Suppressor macrophage treated with lipopolysaccharide for 4 hours (primary cell): ENCODE data around the gene SPAG9.

Source experiments
- DNase-seq: peaks from one replicate; pipeline ENCODE4 v3.0.0-alpha.2; 2020

Gene SPAG9

GRCh38 chr17:51135956-51136355 is 15.3 kb upstream of the SPAG9 start:
- DNase-seq = no peak

GRCh38 chr17:51133365-51133764 is 12.7 kb upstream of the SPAG9 start:
- DNase-seq = no peak

DNA sequence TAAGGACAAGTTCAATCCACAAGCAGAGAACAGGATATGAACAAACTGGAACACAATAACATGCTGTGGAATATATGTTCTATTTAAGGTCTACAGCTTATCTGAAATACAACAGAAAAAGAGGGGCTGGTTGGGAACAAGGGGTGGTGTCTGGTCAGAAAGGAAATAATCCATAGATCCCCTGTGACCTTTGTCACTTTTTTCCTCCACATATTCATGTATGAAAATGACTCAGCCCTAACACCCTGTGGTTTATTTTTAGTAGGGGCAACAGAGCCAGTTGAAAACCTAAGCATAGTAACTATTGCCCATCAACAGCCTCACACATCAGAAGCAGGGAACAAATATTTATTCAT is 12.3 kb upstream of the SPAG9 start:
- DNase-seq = peak; percentile 38

DNA sequence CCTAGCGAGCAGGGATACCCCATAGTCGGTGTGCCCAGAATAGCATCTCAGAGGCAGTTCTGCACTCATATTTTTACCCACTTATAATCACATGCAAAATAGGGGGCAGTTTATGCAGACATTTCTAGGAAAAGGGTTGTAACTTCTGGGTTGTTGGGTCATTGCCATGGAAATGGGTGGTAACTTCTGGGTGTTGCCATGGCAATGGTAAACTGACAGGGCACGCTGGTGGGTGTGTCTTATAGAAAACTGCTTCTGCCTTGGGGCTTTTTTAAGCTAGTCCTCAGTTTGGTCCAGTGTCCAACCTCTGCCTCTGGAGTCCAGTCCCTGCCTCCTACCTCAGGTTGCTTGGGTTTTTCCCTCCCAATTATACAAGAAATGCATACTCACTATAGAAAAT is 7.4 kb upstream of the SPAG9 start:
- peak; percentile 84 for DNase-seq

DNA sequence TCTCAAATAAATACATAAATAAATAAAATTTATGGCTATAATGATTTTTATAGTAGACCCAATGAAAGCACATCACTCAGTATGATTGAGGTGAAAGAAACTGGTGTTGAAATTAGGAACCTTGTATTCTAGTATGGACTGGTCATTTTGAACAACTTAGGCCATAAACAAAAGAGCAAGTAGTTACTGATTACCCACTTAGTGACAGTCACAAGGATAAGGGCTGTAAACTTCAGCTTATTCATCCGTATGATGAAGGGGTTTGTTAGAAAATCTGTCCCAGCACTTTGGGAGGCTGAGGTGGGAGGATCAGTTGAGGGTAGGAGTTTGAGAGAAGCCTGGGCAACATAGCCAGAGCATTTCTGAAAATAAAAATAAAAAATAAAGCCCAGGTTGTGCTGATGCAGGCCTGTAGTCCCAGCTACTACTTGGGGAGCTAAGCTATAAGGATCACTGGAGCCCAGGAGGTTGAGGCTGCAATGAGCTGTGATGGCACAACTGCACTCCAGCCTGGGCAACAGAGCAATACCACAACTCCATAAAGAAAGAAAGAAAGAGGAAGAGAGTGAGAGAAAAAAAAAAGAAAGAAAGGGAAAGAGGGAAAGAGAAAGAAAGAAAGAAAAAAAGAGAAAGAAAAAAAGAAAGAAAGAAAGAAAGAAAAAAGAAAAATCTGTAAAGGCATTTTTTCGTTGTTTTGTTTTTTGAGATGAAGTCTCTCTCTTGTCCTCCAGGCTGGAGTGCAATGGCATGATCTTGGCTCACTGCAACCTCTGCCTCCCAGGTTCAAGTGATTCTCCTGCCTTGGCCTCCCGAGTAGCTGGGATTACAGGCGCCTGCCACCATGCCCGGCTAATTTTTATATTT is 4.2 kb upstream of the SPAG9 start:
- DNase-seq = no peak

GRCh38 chr17:51122473-51123115 is 1.9 kb upstream of the SPAG9 start:
- peak; percentile 18 for DNase-seq

DNA sequence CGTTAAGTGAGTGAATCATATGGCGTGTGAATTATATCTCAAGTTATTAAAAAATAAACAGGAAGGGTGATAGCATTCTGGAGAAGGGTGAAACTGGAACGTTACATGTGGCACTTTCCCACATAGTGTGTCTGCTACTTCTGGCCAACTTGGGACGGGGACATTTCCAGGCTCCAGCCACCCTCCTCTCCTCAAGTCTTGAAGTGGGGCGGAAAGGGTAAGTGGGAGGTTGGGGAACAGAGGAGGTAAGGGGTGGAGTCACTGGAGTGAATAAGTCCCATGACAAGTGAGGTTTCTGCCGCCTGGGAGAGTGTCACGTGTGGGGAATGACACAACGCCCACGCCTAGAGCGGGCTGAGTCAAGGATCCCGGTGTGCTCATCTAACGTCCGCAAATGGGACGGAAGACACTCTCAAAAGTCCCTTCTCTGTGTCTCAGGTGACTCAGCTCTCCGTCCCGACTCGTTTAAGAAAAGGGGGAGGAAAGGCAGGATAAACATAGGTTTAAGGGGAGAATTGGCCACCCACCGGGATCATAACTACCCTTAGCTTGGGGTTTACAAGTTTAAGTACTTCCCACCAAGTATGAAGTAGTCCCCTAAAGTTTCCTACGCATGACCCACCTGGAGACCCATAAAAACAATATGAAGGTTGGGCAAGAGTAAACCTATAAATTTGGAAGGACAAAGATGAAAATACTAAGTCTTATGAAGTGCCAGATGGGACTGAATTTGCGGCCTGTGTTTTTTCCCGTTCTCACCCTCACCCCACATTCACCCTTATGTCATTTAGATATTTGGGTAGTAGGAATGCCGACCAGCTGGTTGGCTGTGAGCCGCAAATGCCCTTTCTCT is 1.2 kb upstream of the SPAG9 start:
- DNase-seq = peak; percentile 100

DNA sequence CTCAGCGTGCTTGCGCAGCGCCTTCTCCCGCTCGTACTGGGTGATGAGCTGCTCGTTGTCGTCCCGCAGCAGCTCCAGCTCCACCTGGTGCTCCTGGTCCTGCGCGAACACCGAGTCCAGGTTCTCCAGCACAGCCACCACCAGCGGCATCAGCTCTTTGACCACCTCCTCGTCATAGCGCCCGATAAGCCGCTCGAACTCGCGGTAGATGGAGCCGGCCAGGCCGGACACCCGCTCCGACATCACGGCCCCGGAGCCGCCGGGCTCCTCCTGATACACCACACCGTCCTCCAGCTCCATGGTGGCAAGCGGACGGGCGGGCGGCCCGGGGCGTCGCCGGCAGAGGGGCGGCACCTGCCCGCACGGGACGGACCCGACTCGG is 320 bp downstream of the SPAG9 start:
- no peak for DNase-seq

- DNase-seq = peak; percentile 57
These were observed 982 bp downstream of the SPAG9 start for GRCh38 chr17:51119415-51120356.

- DNase-seq = peak; percentile 10
These were observed 2.1 kb downstream of the SPAG9 start for GRCh38 chr17:51118330-51119195.

DNA sequence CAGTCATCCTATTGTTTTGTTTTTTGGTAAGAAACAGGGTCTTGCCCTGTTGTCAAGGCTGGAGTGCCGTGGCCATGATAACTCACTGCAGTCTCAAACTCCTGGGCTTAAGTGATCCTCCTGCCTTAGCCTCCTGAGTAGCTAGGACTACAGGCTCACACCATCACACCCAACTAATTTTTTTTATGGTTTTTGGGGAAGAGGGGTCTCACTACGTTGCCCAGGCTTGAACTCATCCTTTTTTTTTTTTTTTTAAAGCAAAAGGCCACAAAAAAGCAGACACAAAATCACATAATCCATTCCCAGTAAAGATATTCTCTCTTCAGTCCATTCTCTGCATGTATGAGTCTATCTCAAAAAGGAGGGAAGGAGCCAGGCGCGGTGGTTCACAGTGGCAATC is 5.5 kb downstream of the SPAG9 start:
- DNase-seq = no peak

DNA sequence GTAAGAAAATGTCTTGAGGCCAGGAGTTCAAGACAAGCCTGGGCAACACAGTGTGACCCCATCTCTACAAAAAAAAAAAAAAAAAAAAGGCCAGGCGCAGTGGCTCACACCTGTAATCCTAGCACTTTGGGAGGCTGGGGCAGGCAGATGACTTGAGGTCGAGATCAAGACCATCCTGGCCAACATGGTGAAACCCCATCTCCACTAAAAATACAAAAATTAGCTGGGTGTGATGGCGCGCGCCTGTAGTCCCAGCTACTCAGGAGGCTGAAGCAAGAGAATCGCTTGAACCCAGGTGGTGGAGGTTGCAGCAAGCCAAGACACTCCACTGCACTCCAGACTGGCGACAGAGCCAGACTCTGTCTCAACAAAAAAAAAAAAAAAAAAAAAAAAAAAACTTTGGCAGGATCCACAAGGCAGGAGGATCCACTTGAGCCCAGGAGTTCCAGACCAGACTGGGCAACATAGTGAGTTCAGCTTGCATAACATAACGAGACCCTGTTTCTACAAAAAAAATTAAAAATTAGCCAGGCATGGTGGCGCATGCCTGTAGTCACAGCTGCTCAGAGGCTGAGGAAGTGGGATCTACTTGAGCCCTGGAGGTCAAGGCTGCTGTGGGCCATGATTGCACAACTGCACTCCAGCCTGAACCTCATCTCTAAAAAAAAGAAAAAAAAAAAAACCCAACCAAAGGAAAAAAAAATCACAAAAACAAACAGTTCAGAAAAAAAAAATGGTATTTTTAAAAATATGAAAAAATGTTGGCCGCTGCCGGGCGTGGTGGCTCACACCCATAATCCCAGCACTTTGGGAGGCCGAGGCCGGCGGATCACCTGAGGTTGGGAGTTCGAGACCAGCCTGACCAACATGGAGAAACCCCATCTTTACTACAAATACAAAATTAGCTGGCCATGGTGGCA is 8.1 kb downstream of the SPAG9 start:
- DNase-seq = peak; percentile 74

DNA sequence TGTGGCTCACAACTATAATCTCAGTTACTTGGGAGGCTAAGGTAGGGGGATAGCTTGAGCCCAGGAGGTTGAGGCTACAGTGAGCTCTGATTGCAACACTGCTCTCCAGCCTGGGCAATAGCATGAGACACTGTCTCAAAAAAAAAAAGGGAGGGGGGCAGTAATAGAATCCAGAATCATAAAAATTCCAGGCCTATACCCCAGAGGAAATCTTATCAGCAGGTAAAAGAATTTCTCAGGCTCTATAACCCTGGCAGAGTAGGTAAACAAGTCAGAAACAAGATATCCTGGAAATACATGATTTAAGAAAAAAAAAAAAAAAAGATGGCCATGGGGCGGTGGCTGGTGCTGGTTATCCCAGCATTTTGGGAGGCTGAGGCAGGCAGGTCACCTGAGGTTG is 12.9 kb downstream of the SPAG9 start:
- no peak for DNase-seq

- DNase-seq = no peak
These were observed 17.2 kb downstream of the SPAG9 start for GRCh38 chr17:51103451-51103850.

GRCh38 chr17:51103050-51103449 is 17.6 kb downstream of the SPAG9 start:
- no peak for DNase-seq

GRCh38 chr17:51097708-51098446 is 22.8 kb downstream of the SPAG9 start:
- DNase-seq = no peak

DNA sequence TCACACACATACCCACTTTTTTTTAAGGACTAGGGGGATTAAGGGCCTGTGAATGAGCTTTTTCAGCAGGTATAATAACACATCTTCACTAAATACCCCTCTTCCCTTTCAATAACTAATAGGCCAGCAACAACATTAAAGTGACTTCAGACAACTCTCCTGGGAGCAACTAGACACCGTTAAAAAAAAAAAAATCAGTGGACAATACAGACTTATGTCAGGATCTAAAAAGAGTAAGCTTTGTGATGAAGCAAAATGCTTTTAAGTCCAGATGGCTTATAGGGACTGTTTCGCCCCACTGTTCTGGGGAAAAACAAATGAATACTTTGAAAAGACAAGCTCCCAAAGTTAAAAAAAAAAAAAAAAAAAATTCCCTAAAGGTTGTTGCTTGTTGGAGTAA is 29.0 kb downstream of the SPAG9 start:
- no peak for DNase-seq

DNA sequence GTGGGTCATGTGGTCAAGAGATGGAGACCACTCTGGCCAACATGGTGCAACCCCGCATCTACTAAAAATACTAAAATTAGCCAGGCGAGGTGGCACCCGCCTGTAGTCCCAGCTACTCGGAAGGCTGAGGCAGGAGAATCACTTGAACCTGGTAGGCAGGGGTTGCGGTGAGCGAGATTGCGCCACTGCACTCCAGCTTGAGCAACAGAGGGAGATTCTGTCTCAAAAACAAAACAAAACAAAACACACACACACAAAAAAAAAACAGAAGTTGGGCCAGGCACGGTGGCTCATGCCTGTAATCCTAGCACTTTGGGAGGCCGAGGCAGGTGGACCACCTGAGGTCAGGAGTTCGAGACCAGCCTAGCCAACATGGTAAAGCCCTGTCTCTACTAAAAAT is 31.8 kb downstream of the SPAG9 start:
- peak; percentile 44 for DNase-seq

DNA sequence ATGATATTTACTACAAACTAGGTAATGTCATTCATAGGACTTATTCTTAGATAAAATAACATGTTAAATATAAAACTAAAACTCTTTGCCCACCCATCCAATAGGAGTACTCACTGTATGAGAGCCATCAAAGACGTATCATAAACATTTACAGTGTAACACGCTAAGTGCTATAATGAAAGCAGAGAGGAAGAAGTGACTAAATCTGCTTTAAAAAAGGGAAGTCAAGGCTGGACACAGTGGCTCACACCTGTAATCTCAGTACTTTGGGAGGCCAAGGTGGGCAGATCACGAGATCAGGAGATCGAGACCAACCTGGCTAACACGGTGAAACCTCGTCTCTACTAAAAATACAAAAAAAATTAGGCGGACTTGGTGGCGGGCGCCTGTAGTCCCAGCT is 32.4 kb downstream of the SPAG9 start:
- DNase-seq = no peak
